Neuron (in vitro differentiated cells): ENCODE data around the gene MCF2L.

Experiments used
- H2AFZ ChIP-seq: one replicate; pipeline ENCODE4 v1.6.1; 2013; ENCODE audit warnings: low read depth, mild to moderate bottlenecking, inconsistent platforms, low read length, moderate library complexity
- H3K27me3 ChIP-seq: one replicate; pipeline ENCODE4 v1.6.1; 2013; ENCODE audit warnings: low read length; ENCODE audit not compliant: insufficient read depth
- H3K36me3 ChIP-seq: one replicate; pipeline ENCODE4 v1.6.1; 2013; ENCODE audit warnings: low read length; ENCODE audit not compliant: insufficient read depth
- H3K4me1 ChIP-seq: one replicate; pipeline ENCODE4 v1.6.1; 2013; ENCODE audit warnings: low read length; ENCODE audit not compliant: insufficient read depth
- H3K4me3 ChIP-seq: 2 replicates; pipeline ENCODE4 v1.5.1; 2013; ENCODE audit warnings: mild to moderate bottlenecking, low read length, moderate library complexity
- H3K9me3 ChIP-seq: one replicate; pipeline ENCODE4 v1.6.1; 2013; ENCODE audit warnings: low read length

MCF2L gene

DNA sequence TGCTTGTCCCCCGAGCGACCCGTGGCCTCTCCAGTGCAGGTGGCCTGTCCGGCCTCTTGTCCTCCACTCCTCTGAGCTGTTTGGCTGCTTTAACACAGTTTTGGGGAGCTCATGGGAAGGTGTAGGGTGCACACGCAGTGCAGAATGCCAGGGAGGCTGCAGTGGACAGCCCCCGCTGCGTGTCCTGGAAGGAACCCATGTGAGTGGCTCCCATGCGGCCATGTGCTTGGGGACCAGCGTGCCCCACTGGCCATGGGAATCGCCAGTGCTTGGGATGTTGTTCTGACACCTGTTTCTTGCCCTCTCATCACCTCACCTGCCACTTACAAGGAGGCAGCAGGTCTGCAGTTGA, 114.0 kb downstream of the MCF2L start:
- H3K4me3 ChIP-seq = no peak overlapping the region
- H3K36me3 ChIP-seq = no peaks in the 10 kb centered on the region
- H3K27me3 ChIP-seq = no peaks in the 10 kb centered on the region

GRCh38 chr13:113083402-113084061, 114.5 kb downstream of the MCF2L start:
- no peak overlapping the region for H2AFZ ChIP-seq
- H3K4me3 ChIP-seq = no peak overlapping the region
- H3K36me3 ChIP-seq = no peaks in the 10 kb centered on the region
- no peaks in the 10 kb centered on the region for H3K9me3 ChIP-seq
- H3K4me1 ChIP-seq = no peaks in the 10 kb centered on the region
- H3K27me3 ChIP-seq = no peaks in the 10 kb centered on the region

More for the DNA sequence above, 114.0 kb downstream of the MCF2L start:
- no peak overlapping the region for H2AFZ ChIP-seq
- H3K4me1 ChIP-seq = no peaks in the 10 kb centered on the region
- no peaks in the 10 kb centered on the region for H3K9me3 ChIP-seq

DNA sequence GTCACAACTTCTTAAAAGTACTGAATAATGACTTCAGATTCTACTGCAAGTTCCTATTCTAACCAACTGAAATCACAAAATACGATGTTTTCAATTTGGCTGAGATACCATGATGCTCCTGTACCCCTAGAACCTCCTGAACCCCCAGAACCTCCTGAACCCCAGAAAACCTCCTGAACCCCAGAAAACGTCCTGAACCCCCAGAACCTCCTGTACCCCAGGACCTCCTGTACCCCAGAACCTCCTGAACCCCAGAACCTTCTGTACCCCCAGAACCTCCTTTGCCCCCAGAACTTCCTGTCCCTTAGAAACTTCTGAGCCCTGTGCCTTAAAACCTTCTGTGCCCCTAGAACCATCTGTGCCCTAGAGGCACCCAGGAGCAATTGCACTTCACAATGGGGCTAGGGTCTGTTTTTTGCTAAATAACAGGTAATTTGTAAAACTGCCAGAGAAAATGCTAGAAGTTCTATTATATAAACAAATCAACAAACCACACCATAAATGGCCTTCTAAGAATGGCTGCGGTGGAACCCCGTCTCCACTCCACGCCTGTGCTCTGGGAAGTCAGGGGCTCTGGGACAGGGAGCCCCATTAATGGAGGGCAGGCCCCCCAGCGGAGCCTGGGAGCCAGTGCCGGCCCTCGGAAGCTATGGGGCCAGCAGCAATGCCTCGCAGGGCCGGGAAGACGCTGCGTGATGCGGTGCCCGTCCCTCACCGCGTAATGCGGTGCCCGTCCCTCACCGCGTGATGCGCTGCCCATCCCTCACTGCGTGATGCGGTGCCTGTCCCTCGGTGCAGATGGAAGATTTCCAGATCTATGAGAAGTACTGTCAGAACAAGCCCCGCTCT, 115.3 kb downstream of the MCF2L start:
- Histone ChIP-seq H2AFZ (no peak overlapping the region), H3K4me3 (no peak overlapping the region), H3K36me3 (no peaks in the 10 kb centered on the region), H3K4me1 (no peaks in the 10 kb centered on the region), H3K9me3 (no peaks in the 10 kb centered on the region), H3K27me3 (no peaks in the 10 kb centered on the region)

- H3K36me3 ChIP-seq = no peaks in the 10 kb centered on the region
- H3K27me3 ChIP-seq = no peaks in the 10 kb centered on the region
- H3K4me1 ChIP-seq = no peaks in the 10 kb centered on the region
- no peak overlapping the region for H3K4me3 ChIP-seq
- no peaks in the 10 kb centered on the region for H3K9me3 ChIP-seq
- H2AFZ ChIP-seq = no peak overlapping the region
Measured at GRCh38 chr13:113084943-113085540, 116.0 kb downstream of the MCF2L start.

DNA sequence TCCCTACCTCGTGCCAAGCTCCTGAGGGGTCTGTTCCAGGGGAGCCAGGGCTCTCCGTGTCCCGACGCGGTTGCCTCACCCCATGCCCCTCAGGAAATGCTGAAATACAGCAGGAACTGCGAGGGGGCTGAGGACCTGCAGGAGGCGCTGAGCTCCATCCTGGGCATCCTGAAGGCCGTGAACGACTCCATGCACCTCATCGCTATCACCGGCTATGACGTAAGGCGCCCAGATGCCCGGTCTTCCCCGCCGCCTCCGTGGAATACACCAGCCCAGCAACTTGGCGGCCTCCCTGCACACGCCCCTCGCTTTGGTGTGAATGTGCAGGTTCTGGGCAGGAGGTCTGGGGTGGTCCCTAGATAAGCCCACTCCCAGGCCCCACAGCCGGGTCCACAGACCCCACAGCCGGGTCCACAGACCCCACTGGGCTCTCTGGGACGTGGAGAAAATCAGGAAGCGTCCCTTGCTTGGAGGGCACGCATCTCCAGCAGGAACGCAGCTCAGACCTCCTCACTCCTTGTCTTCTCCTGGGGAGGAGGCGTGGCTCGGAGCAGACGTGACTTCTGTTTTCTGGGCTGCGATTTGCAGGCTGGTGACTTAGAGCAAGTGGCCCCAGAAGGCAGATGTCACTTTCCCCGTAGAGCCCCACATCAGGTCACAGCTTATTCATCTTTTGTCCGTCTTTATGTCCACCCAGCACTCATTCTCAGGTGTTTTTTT, 117.2 kb downstream of the MCF2L start:
- Histone ChIP-seq H3K4me3 (no peak overlapping the region), H2AFZ (no peak overlapping the region), H3K27me3 (no peaks in the 10 kb centered on the region), H3K9me3 (no peaks in the 10 kb centered on the region), H3K4me1 (no peaks in the 10 kb centered on the region), H3K36me3 (no peaks in the 10 kb centered on the region)

DNA sequence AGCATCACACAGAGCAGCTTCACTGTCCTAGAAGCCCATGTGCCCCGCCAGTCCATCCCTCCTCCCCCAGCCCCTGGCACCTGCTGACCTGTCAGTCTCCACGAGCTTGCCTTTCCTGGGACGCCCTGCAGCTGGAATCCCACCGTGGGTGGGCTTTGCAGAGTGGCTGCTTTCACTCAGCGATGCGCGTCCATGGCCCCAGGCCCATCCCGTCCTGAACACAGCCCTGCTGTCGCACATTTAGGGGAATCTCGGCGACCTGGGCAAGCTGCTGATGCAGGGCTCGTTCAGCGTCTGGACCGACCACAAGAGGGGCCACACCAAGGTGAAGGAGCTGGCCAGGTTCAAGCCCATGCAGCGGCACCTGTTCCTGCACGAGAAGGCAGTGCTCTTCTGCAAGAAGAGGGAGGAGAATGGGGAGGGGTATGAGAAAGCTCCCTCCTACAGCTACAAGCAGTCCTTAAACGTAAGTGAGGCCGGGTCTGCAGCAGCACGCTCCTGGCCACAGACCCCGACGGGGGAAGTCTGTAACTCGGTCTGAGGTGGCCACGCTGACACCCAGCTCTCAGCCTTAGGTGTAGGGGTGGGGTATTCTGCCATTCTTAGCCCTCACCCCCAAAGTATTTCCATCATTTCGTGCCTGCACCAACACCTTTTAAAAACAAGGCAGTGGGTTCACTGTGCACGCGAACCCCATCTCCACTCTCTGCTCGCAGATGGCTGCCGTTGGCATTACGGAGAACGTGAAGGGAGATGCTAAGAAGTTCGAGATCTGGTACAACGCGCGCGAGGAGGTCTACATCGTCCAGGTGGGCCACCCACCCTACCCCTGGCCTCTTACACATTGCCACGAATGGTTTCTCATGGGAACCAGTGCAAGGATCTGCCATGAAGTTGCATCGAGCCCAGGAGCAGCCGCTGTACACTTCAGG, 118.2 kb downstream of the MCF2L start:
- Histone ChIP-seq H3K27me3 (no peaks in the 10 kb centered on the region), H3K36me3 (no peaks in the 10 kb centered on the region), H3K9me3 (no peaks in the 10 kb centered on the region), H2AFZ (no peak overlapping the region), H3K4me3 (no peak overlapping the region), H3K4me1 (no peaks in the 10 kb centered on the region)

- H3K4me3 ChIP-seq = no peak overlapping the region
- H2AFZ ChIP-seq = no peak overlapping the region
- no peaks in the 10 kb centered on the region for H3K4me1 ChIP-seq
- no peaks in the 10 kb centered on the region for H3K36me3 ChIP-seq
- no peaks in the 10 kb centered on the region for H3K9me3 ChIP-seq
- H3K27me3 ChIP-seq = no peaks in the 10 kb centered on the region
Measured at GRCh38 chr13:113087923-113088690, 119.1 kb downstream of the MCF2L start.

DNA sequence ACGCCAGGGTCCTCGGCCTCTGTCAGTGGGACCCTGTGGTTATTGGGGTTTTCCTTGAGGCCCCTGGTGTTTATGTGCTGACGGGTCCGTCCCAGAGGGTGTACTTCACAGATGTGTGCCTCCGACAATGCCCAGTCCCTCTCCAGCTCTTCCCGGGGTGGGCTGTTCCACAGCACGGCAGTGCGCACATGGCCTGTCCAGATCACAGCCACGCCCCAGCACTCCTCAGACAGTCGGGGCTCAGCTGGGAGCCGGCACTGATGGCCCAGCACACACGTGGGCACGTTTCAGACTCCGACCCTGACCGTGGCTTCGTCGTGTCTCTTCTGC, 119.6 kb downstream of the MCF2L start:
- no peaks in the 10 kb centered on the region for H3K4me1 ChIP-seq
- H3K27me3 ChIP-seq = no peaks in the 10 kb centered on the region
- H3K4me3 ChIP-seq = no peak overlapping the region
- no peaks in the 10 kb centered on the region for H3K36me3 ChIP-seq
- no peaks in the 10 kb centered on the region for H3K9me3 ChIP-seq
- no peak overlapping the region for H2AFZ ChIP-seq

GRCh38 chr13:113089693-113090414, 120.8 kb downstream of the MCF2L start:
- no peak overlapping the region for H2AFZ ChIP-seq
- H3K4me1 ChIP-seq = no peaks in the 10 kb centered on the region
- H3K36me3 ChIP-seq = no peaks in the 10 kb centered on the region
- no peaks in the 10 kb centered on the region for H3K27me3 ChIP-seq
- no peaks in the 10 kb centered on the region for H3K9me3 ChIP-seq
- H3K4me3 ChIP-seq = no peak overlapping the region

DNA sequence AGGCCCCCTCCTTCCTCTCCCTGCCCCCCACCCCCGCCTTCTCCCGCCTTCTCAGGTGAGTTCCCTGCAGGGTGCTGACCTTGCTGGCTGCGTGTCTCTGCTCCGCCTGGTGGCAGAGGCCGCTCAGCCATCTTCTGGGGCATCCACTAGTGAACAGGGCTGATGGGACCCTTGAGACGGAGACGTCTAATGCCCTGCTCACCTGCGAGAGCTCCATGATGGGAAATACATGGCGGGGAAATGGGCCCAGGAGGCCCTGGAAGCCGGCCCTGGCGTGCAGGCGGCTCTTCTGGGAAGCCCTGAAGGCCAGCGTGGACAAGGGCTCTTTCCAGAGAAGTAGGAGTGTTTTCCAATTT, 121.4 kb downstream of the MCF2L start:
- Histone ChIP-seq H3K9me3 (no peaks in the 10 kb centered on the region), H3K4me3 (no peak overlapping the region), H2AFZ (no peak overlapping the region), H3K36me3 (no peaks in the 10 kb centered on the region), H3K4me1 (no peaks in the 10 kb centered on the region), H3K27me3 (no peaks in the 10 kb centered on the region)

DNA sequence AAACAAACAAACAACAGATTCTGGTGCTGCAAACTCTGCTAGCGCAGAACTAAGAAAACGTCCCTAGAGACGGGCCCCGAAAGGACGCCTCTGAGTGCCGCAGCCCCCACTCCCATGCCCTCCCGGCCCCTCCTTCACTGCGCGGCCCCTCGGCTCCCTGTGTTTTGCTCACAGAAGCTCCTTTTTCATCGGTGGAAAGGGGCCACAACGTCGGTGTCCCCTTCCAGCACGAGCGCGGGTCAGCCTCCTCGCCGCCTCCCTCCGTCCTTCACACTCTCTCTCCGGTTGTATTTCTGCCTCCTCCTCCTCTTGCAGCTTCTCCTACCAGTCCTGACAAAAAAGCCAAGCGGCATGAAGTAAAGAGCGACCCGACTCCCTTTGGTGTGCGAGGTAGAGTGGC, 121.8 kb downstream of the MCF2L start:
- no peaks in the 10 kb centered on the region for H3K27me3 ChIP-seq
- H3K36me3 ChIP-seq = no peaks in the 10 kb centered on the region

More for the DNA sequence above, 121.8 kb downstream of the MCF2L start:
- H2AFZ ChIP-seq = no peak overlapping the region
- H3K4me3 ChIP-seq = no peak overlapping the region
- H3K9me3 ChIP-seq = no peaks in the 10 kb centered on the region
- H3K4me1 ChIP-seq = no peaks in the 10 kb centered on the region
